Activated naive CD8-positive, alpha-beta T cell (primary cell): ENCODE measurements around the gene ARID5A.
A peak's percentile ranks its signal among the peaks of the same experiment; 100 is the strongest.
"Not testable (repeated sequence)": the region's sequence is repeated elsewhere in the genome, so short reads cannot be mapped to it uniquely, and the experiment has no call there.

ENCODE experiments used
- H3K27ac Mint-ChIP-seq: one replicate; pipeline ENCODE4 v1.8.0; 2021; ENCODE audit warnings: mixed read lengths
- H3K27me3 Mint-ChIP-seq: one replicate; pipeline ENCODE4 v1.8.0; 2021; ENCODE audit warnings: mixed read lengths
- H3K36me3 Mint-ChIP-seq: one replicate; pipeline ENCODE4 v1.8.0; 2021; ENCODE audit warnings: mixed read lengths
- H3K4me1 Mint-ChIP-seq: one replicate; pipeline ENCODE4 v1.8.0; 2021; ENCODE audit warnings: low read depth, mixed read lengths
- H3K4me3 Mint-ChIP-seq: one replicate; pipeline ENCODE4 v1.8.0; 2021; ENCODE audit warnings: mild to moderate bottlenecking, mixed read lengths
- H3K9me3 Mint-ChIP-seq: one replicate; pipeline ENCODE4 v1.8.0; 2021; ENCODE audit warnings: low read depth, mixed read lengths

ARID5A gene

DNA sequence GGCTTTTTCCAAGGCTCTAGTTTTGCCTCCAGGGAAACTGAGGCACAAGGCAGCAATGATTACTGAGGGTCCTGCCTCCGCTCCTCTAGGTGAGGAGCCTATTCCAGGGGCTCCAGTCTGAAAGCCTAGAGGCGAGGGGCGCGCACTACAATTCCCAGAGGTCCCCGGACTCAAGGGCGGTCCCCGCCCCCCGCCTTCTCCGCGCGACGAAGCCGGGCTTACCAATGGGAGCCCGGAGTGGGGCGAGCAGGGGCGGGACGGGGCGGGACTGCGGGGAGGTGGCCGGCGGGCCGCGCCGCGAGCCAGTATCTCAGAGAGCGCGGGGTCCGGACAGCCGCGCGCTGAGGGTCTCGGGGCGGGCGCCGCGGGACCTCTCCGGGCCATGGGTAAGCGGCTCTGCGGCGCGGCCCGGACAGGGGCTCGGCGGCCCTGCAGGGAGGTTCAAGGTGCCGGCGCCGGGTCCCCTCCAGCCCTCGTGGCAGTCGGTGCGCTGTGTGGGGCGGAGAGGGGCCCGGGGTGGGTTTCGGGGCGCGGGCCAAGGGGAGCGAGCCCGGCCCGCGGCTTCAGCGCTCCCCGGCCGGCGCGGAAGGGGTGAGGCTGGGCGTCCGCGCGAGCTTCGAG is at the start of gene ARID5A:
Gene ARID5A (plus strand): TSS at position 308 of the 621 bp plus-strand sequence. CDS start 75 bp downstream, at position 383.
- Mint-ChIP-seq H3K9me3 (no peaks in the 10 kb centered on the region), H3K27me3 (no peaks in the 10 kb centered on the region), H3K4me1 (peaks cover 50% of the 10 kb centered on the region), H3K27ac (peak within 1 kb of the TSS; percentile 92), H3K4me3 (peak within 1 kb of the TSS; percentile 89), H3K36me3 (no peaks in the 10 kb centered on the region)

GRCh38 chr2:96489261-96489660 is 47.3 kb upstream of the ARID5A start:
- Mint-ChIP-seq H3K4me1 (peaks cover 42% of the 10 kb centered on the region), H3K27ac (peak overlapping the region; percentile 5), H3K9me3 (no peaks in the 10 kb centered on the region), H3K36me3 (peaks cover under 1% of the 10 kb centered on the region), H3K4me3 (no peak overlapping the region), H3K27me3 (no peaks in the 10 kb centered on the region)

GRCh38 chr2:96489663-96490062 is 46.9 kb upstream of the ARID5A start:
- peak overlapping the region; percentile 5 for H3K27ac Mint-ChIP-seq
- H3K9me3 Mint-ChIP-seq, result no peaks in the 10 kb centered on the region
- no peaks in the 10 kb centered on the region for H3K27me3 Mint-ChIP-seq
- H3K4me1 Mint-ChIP-seq, result peaks cover 40% of the 10 kb centered on the region
- H3K36me3 Mint-ChIP-seq, result peaks cover 2% of the 10 kb centered on the region
- no peak overlapping the region for H3K4me3 Mint-ChIP-seq

GRCh38 chr2:96491860-96492497 is 44.6 kb upstream of the ARID5A start:
- peaks cover 6% of the 10 kb centered on the region for H3K36me3 Mint-ChIP-seq
- H3K27me3 Mint-ChIP-seq, result no peaks in the 10 kb centered on the region
- H3K4me3 Mint-ChIP-seq, result no peak overlapping the region
- peak overlapping the region; percentile 79 for H3K27ac Mint-ChIP-seq
- peaks cover 5% of the 10 kb centered on the region for H3K9me3 Mint-ChIP-seq
- peaks cover 17% of the 10 kb centered on the region for H3K4me1 Mint-ChIP-seq

DNA sequence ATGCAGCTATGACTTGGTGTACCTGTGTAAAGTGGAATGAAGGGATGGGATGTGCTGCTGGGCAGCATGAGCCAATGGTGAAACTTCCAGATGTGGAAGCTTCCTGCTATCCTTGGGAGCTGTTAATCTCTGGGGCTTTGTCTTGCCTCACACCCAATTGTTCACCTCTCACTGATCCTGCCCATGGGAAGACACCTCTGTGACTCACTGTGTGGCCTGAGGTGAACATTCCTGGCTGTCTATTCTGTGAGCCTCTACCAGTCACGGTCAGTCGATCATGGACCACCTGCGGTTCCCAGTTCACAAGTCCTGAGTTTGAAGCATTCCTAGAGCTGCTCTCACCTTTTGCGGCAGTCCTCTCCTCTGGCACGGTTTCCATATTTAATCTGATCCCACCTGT is 43.5 kb upstream of the ARID5A start:
- no peak overlapping the region for H3K27ac Mint-ChIP-seq
- peaks cover 6% of the 10 kb centered on the region for H3K36me3 Mint-ChIP-seq
- no peaks in the 10 kb centered on the region for H3K27me3 Mint-ChIP-seq
- no peak overlapping the region for H3K4me3 Mint-ChIP-seq
- H3K9me3 Mint-ChIP-seq, result peaks cover 5% of the 10 kb centered on the region
- peaks cover 12% of the 10 kb centered on the region for H3K4me1 Mint-ChIP-seq

DNA sequence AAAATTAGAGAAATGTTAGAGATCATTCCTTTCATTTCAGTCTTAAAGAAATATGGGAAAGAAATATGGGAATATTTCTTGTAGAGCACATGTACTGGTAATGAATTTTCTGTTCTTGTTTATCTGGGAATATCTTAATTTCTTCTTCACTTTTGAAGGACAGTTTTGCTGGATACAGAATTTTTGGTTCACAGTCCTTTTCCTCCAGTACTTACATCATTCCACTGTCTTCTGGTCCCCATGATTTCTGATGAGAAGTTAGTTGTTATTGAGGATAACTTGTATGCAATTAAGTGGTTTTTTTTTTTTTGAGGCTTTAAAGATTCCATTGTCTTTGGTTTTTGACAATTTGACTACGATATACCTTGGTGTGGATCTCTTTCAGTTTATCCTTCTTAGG is 42.4 kb upstream of the ARID5A start:
- no peak overlapping the region for H3K27ac Mint-ChIP-seq
- no peak overlapping the region for H3K4me3 Mint-ChIP-seq
- peaks cover 6% of the 10 kb centered on the region for H3K36me3 Mint-ChIP-seq
- H3K9me3 Mint-ChIP-seq, result peaks cover 5% of the 10 kb centered on the region
- no peaks in the 10 kb centered on the region for H3K27me3 Mint-ChIP-seq
- H3K4me1 Mint-ChIP-seq, result peaks cover 8% of the 10 kb centered on the region

DNA sequence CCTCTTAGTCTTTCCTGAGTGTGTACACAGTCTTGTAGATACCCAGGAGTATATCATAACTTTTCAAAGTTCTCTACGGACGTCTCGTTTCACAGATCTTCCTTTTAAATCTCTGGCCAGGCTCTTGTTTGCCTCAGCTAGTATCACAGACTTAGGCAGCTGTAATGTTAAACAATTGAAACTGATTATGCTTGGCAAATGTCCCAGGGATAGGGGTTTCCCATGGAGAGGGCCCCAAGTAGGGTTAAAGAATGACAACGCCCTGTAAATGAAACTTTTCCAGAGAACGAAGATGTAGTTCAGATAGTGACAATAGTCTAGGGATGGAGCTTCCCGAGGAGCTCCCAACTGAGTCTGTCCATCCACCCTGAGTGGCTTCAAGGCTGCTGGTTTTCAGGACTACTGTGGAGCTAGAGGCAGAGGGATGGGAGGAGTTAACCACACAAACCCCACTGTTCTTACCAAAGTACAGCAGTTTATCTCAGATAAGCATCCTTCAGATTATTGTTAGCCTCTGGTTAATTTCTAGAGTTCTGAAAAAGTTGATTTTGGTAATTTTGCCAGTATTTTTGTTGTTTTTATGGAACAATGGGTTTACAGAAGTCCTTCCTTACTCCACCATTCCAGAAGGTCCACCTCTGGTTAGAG is 40.4 kb upstream of the ARID5A start:
- peaks cover 7% of the 10 kb centered on the region for H3K4me1 Mint-ChIP-seq
- H3K36me3 Mint-ChIP-seq, result peaks cover 6% of the 10 kb centered on the region
- peaks cover 5% of the 10 kb centered on the region for H3K9me3 Mint-ChIP-seq
- H3K27ac Mint-ChIP-seq, result no peak overlapping the region
- no peaks in the 10 kb centered on the region for H3K27me3 Mint-ChIP-seq
- H3K4me3 Mint-ChIP-seq, result no peak overlapping the region

DNA sequence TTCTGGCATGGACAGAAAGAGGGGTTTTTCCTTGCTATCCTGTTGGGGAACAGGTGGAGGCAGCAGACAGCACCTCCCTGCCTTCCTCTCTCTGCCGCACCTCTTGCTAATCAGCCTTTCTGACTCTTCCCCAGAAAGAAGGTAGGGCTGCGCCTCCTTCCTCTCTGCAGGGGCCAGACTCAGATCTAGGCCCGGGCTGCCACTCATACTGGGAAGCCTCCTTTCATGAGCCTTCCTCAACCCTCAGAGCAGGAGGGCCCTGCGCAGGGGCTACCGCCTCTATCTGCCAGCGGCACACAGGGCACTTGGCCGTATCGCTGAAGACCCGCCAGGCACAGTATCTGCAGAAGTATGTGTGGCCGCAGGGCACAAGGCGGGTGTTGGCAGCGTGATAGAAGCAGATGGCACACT is 38.5 kb upstream of the ARID5A start:
- H3K4me3 Mint-ChIP-seq, result no peak overlapping the region
- H3K36me3 Mint-ChIP-seq, result peaks cover 6% of the 10 kb centered on the region
- peaks cover 13% of the 10 kb centered on the region for H3K4me1 Mint-ChIP-seq
- H3K27me3 Mint-ChIP-seq, result no peaks in the 10 kb centered on the region
- H3K9me3 Mint-ChIP-seq, result peaks cover 5% of the 10 kb centered on the region
- H3K27ac Mint-ChIP-seq, result no peak overlapping the region

- peaks cover 13% of the 10 kb centered on the region for H3K4me1 Mint-ChIP-seq
Observed at GRCh38 chr2:96498611-96499010, 37.9 kb upstream of the ARID5A start.

GRCh38 chr2:96499061-96499960 is 37.2 kb upstream of the ARID5A start:
- peaks cover 13% of the 10 kb centered on the region for H3K4me1 Mint-ChIP-seq
- peaks cover 5% of the 10 kb centered on the region for H3K9me3 Mint-ChIP-seq
- H3K4me3 Mint-ChIP-seq, result no peak overlapping the region
- no peaks in the 10 kb centered on the region for H3K27me3 Mint-ChIP-seq
- H3K36me3 Mint-ChIP-seq, result peaks cover 6% of the 10 kb centered on the region
- no peak overlapping the region for H3K27ac Mint-ChIP-seq

More at GRCh38 chr2:96498611-96499010, 37.9 kb upstream of the ARID5A start:
- H3K9me3 Mint-ChIP-seq, H3K4me3 Mint-ChIP-seq, H3K36me3 Mint-ChIP-seq, H3K27me3 Mint-ChIP-seq, H3K27ac Mint-ChIP-seq: not testable (repeated sequence)

GRCh38 chr2:96500385-96501066 is 36.0 kb upstream of the ARID5A start:
- Mint-ChIP-seq H3K4me3 (no peak overlapping the region), H3K27me3 (no peaks in the 10 kb centered on the region), H3K4me1 (peaks cover 13% of the 10 kb centered on the region), H3K27ac (no peak overlapping the region), H3K9me3 (no peaks in the 10 kb centered on the region), H3K36me3 (no peaks in the 10 kb centered on the region)

DNA sequence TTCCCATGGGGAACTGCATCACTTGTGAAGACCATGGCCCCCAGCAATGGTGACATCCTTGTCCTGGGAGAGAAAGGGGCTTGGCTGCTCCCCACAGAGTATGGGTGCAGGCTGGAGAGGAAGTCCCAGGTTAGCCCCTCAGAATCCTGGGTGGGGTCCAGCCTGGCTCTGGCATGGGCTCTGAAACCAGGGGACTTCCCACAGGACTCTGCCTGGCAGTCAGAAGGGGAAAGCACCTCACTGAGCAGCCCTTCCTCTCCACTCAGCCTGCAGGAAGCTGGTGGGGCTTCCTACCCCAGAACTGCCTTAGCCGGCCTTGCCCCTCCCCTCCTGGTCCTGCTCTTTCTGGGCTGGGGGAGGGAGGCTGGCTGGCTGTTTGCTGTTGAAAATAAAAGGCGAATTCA is 35.1 kb upstream of the ARID5A start:
- no peak overlapping the region for H3K27ac Mint-ChIP-seq
- peaks cover 13% of the 10 kb centered on the region for H3K4me1 Mint-ChIP-seq
- no peaks in the 10 kb centered on the region for H3K27me3 Mint-ChIP-seq
- no peaks in the 10 kb centered on the region for H3K9me3 Mint-ChIP-seq
- H3K4me3 Mint-ChIP-seq, result no peak overlapping the region
- no peaks in the 10 kb centered on the region for H3K36me3 Mint-ChIP-seq

DNA sequence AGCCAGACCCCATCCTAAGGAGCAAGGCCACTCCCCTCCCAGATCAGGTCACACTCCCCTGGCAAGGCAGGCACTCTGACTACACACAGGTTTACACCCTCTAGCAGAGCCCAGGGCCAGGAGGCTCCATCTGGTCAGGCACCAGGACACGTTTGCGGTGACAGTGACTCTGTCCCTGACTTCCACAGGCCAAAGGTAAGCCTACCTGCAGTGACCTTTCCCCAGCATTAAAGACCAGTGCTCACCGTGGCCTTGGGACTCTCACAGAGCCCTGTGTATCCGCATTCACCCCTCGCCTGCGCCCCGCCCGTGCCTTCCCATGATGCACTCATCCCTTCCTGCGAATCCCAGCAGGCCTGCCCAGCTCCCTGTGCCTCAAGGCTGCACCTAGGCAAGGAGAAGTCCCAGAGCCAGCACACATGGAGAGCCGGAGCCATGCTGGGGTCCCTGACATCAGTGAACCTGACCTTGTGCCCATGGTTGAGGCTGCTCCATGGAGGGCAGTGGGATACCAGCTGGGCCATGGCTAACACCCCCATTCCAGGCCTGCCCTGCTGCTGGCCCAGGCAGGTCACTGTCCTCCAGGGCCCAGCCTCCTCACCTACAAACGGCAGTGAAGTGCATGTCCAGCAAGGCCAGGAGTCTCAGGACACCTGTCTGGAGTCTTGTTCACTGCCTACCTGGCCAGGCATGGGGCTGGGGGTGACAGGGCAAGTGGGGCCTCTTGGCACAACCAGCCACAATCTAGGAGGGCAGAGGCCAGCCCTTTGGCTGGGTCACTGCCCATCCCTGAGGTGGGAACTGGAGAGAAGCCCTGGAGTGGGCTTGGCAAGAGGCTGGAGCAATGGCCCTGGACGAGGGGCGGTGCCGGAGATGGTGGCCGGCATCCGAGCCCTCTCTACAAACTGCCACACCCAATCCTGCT is 34.4 kb upstream of the ARID5A start:
- H3K9me3 Mint-ChIP-seq, result no peaks in the 10 kb centered on the region
- no peaks in the 10 kb centered on the region for H3K36me3 Mint-ChIP-seq
- H3K27ac Mint-ChIP-seq, result no peak overlapping the region
- H3K4me1 Mint-ChIP-seq, result peaks cover 13% of the 10 kb centered on the region
- no peak overlapping the region for H3K4me3 Mint-ChIP-seq
- H3K27me3 Mint-ChIP-seq, result no peaks in the 10 kb centered on the region
